Immature natural killer cell (primary cell): ENCODE results near the gene MAP6. TPM values are rescaled to one million over a fixed set of nuclear protein-coding genes. Genes with fewer than 3 reads are reported as not detected.

Experiments used
- polyA plus RNA-seq, 3 donors: library from polyadenylated mRNA; unstranded; fragments of 300-500 nt; fragmentation: Illumina TruSeq; gene quantifications; one replicate each; pipeline ENCODE4 v1.2.3, GENCODE V29; 2021

MAP6 gene
- polyA plus RNA-seq, 3 donors from 2014 or later = not detected

Other genes with a start within 250 kb of the MAP6 start
- 1 to 10 TPM in 1 of 3 donors, under 1 TPM in 1, not detected in 1; 0.41 to 1.6 TPM for gene KLHL35, start 235.8 kb downstream of the MAP6 start, polyA plus RNA-seq
- 1 to 10 TPM; 1.8 to 9.2 (median 4.1) TPM for gene GDPD5, start 143.1 kb downstream of the MAP6 start, polyA plus RNA-seq
- 1 to 10 TPM; 3.4 to 8.4 (median 4.5) TPM for gene SERPINH1, start 106.8 kb downstream of the MAP6 start, polyA plus RNA-seq
- gene MOGAT2, start 48.8 kb upstream of the MAP6 start, polyA plus RNA-seq = not detected
- gene DGAT2, start 99.7 kb upstream of the MAP6 start, polyA plus RNA-seq = under 1 TPM in 2 of 3 donors, not detected in 1; 0.22 to 0.63 TPM
- gene UVRAG, start 146.2 kb upstream of the MAP6 start, polyA plus RNA-seq = 10 to 100 TPM in 2 of 3 donors, 1 to 10 TPM in 1; 7.2 to 19.3 (median 15.7) TPM